ENCODE measurements around the gene ASCL3.
A peak's percentile ranks its signal among the peaks of the same experiment; 100 is the strongest.
"Not testable (repeated sequence)": the region's sequence is repeated elsewhere in the genome, so short reads cannot be mapped to it uniquely, and the experiment has no call there.

The ASCL3 gene

DNA sequence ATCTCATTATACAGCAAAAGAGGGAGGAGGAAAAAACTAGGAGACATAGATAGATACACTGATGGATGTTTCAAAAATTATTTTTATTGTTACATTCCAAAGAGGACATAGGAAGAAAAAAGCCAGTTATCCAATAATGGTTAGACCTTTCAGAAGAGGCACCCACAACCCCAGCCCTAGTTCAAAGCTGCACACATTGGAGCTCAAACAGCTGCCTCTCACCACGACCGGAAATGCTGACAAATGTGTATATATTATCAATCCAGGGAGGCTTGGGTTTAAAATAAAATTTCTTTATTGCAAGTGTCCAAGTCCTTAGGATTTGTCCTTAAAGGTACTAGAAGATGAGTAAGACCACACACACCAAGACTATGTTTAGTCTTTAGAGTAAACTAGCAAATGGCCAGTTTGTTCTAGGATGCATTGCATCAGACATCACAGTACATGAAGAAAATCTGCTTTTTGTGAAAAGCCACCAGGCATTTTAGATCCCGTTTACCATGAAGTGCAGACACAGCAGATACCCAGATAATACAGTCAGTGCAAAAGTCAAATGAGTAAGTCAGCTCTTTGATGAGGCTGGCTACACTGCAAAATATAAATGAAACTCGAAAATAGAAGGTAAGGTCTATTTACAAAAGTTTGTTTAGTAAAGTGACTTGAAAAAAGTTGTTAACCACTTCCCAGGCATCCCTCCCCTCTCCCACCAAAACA is 4.6 kb upstream of the ASCL3 start:
- DNase-seq, result no peak

DNA sequence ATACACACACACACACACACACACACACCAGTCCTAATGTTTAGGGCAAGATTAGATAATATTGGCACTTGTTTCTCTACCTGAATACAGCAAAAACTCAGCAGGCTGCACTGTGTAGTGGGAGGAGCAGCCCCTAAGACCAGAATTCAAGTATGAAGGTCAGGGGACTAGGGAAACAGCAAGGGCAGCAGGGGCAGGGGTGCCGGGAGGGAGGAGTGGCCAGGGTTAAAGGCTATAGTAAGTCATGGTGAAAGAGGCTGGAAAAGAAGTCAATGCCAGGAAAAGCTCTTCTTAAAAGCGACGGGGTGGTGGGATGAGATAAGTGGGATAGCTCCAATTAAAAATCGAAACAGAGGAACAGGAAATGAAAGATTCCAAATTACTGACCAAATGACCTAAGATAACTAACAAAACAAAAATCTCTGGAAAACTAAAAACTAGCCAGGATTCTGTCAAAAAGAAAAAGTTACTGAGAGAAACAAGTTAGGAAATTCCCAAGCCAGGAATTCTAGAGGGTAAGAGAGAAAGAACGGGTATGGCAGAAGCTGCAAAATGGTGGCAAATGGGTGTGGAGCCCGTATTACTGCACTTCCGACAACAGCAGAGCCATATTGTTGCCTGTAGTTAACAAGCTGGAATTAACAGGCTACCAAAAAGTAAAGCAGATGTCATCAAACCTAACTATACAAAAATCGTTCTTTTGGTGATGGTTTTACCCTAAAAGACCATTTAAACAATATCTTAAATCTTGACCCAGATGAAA is 1.3 kb downstream of the ASCL3 start:
- DNase-seq, result no peak

DNA sequence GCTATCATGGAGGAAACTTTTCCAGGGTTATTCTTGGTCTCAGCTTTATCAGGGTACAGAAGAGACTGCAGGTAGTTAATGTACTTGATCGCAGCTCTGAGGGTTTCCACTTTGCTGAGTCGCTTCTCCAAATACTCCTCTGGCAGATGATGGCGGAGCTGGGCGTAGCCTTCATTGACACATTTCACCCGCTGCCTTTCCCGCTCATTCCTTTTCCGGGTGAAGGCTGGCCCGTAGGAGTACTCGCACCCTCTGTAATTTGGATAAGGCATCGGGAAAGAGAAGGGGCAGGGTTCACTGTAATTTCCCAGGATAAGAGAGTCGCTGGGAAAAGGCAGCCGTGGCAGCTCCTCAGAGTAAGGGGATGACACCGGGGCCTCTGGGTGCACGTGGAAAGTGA is 5.2 kb downstream of the ASCL3 start:
- no peak for DNase-seq

DNA sequence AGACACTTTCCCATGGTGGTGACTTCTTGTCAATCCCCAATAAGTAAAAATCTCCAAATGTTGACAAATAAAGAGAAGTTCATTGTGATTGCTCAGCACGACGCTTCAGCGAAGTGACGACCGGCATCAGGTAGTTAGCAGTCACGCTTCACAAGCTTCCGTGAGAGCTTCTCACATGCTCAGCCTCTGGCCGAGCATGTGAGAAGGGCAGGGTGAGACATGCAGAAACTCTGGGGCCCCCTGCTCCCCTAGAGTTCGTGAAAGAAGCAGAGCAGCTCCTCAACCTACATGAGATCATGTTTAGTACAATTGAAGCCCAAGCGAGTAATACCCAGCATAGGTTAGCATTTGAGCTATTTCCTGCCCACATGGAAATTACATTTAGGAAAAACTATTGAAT is 5.7 kb downstream of the ASCL3 start:
- DNase-seq, result no peak

DNA sequence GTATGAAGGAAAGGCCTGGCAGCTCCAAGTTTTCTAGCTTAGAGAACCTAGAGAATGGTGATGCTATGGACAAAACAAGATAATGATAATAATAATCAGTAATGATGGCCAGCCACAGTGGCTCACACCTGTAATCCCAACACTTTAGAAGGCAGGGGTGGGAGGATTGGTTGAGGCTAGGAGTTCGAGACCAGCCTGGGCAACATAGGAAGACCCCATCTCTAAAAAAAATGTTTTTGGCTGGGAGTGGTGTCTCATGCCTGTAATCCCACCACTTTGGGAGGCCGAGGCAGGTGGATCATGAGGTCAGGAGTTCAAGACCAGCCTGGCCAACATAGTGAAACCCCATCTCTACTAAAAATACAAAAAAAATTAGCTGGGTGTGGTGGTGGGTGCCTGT is 7.0 kb downstream of the ASCL3 start:
- not testable (repeated sequence) for DNase-seq

DNA sequence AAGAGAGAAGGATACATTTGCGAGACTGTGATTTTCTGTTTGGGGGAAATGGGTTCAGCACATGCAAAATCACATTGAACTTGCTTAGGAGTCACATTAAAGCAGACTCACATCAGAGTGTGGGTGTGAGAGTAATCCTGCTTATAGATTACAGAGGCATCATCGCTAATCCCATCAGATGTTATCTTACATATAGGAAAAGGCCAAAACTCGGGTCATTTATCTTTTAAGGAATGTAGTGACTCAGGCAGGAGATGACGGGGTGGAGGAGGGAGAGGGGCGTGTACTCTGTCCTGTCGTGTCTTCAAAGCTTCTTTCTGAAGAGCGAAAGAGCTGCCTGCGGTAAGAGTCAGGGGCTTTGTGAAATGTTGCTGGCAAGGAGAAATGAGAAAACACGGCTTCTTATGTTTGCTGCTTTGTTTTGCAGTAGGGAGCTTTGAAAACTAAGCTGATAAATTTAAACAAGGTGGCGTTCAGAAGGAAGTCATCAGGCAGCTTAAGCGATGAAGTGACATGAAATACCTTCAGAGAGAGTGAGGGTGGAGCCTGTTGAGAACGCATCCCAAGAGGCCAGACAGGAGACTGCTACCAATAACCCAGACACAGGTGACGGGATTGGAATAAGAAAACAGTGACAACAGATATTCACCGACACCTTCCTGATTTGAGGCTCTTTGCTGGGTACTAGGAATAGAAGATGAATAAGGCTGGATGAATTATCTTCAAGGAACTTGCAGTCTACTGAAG is 7.9 kb downstream of the ASCL3 start:
- DNase-seq, result no peak

DNA sequence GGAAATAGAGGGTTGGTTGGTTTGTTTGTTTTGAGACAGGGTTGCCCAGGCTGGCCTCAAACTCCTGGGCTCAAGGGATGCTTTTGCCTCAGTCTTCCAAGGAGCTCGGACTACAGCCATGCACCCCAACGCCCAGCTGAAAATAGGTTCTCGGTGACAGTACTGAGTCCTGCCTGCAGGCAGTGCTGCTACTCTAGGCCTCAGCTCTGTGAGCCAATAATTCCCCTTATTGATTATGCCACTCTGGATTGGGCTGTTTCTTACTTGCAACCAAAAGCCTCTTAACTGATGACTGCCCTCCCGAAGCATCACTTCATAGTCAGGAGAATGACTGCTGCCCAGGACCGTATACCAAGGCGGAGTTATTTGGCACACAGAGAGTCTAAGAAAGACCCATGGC is 8.9 kb downstream of the ASCL3 start:
- no peak for DNase-seq

DNA sequence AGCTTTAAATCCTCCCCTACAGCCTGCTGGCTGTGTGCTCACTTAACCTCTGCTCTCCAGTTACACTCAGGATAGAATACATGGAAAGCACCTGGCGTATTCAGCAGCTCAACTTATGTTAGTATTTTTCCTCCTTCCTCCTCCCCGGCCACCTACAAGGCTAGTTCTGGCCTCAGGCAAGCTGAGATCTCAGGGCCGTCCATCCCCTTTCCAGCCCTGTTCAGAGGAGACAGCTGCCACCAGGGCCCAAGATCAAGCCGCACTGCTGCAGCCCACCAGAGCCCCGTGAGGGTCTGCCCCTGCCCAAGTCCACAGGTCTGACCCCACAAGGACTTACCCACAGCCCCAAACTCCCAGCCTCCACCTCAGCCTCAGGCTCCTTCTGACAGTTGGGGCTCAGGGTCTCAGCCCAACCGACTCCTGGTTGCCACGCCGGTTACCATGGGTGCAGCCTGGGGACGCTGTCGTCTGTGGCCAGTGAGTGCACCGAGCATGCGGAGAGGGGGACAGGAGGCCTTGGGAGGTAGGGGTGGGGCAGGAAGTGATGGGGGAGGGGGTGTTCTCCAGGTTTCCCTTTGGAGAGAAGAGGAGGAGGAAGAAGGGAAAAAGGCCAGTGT is 10.1 kb downstream of the ASCL3 start, which contains the start of gene C11orf16:
Gene C11orf16, minus strand, starts transcription at position 384 of the 617 bp plus-strand sequence. CDS start 639 bp downstream, outside the sequence.
- no peak for DNase-seq

DNA sequence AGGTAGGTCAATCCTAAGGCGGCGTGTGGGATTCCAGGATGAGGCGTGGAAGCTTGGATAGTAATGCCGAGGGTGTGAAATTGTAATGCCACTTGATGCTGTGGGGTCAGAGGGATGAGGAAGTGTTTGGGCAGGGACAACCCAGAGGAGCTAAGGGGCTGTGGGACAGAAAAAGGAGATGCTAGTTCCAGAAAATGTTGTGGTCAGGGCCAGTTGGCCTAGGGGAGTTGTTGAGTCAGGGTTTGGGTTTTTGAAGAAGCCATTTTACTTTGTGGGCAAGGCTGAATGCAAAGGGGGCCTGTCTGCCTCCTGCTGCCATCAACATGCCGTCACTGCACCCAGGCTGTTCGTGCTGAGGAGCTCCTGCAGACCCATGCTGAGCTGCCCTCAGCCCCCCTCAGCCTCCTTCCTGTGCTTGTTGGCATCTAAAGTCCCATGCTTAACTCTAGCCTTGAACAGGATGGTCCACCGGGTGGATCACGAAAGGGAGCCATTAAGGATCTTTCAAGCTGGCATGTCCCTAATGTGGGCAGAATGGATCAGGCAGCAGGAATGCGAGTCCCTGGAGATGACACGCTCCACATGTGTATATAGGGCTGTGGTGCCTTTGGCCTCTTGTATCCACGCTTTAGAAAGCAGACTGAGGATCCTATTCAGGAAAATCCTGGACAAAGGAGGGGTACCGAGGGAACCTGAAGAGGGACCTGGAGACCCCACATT is 12.2 kb downstream of the ASCL3 start:
- no peak for DNase-seq

DNA sequence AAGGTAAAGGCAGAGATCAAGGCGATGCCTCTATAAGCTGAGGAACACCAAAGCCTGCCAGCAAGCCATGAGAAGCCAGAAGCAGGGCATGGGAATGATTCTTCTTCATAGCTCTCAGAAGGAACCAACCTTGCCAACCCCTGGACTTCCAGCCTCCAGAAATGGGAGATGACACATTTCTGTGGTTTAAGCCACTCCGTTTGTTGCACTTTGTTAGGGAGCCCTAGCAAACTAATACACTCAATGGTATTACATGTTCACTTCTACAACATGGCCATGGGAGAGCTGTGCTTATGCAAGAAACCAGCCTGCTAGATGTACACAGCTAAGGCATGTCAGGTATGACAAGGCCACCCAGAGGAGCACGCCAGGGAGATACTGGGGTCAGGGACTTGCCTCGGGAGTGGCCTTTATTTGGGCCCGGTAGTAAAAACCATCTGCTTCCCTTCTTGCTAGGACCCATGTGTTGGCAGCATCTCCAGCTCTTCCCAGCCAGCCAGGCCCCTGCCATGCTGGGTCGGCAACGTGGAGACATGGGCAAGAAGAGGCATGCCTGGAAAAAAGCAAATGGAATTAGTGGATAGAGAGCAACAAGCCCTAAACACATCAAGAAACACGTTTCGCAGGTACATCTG is 13.7 kb downstream of the ASCL3 start:
- no peak for DNase-seq

DNA sequence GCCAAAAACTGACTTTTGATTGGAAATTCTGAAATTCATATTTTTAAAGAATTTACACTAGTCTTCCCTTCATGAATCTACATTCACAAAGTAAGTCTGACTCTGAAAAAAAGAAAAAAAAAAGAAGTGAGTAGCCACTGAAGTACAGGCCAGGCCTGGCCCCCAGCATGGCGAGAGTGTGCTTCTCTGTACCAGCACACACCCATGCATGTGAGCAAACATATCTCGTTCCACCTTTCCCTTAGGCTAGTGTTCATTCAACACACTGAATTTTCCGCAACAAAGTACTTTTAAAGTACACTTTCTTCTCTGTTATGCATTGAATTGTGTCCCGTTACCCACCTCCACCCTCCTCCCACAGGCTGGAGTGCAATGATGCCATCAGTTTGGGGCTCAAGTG is 14.6 kb downstream of the ASCL3 start:
- DNase-seq, result no peak

DNA sequence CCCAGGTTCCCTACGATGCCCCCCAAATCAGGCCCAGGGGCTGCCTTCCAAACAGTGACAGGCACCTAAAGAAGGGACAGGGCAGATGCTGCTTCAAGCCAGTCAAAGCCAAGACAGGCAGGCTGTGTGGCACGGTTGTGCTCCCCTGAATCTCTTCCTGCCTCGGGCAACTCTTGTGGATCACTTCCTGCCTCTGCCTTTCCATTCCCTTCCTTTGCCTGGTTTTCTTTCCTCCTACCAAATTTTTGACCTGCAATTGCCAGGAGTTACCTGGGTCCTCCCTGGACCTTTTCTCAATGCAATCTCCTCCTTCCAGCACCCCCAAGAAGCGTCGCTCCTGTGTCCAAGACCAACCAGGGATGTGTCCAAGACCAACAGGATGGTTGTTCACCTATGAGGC is 15.6 kb downstream of the ASCL3 start:
- no peak for DNase-seq

DNA sequence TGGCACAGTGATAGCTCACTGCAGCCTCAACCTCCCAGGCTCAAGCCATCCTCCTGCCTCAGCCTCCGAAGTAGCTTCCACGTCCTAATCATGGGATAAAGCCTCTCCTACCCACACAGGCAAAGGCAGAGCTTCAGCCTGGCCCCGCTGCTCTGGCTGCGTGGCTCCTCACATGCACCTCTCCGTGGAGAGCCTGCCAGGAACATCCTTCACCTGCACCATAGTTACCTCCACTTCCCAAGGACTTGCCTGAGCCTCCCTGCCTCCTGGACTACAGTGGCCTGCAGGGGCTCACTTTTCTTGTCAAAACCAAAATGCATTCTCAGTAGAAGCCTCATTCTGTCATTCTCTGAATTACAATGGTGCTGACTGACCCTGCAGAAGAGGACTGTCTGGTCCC is 16.6 kb downstream of the ASCL3 start:
- DNase-seq, result no peak

DNA sequence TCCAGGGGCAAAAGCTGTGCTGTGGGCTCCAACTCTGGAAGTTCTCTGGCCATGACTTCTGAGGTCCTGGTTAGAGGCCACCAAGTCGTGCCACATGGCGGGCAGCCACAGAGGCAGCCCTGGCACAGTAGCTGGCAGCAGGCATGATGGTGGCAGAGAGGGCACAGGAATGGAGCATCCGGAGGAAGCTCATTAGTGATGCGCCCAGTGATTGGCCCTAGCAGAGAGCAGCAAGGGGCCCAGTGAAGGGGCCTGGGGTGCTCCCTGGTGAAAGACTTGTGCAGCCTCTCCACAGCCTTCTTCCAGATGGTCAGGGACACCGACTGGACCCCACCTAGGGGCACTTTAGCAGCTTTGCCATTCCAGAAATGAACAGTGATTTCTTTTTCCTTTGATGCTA is 17.1 kb downstream of the ASCL3 start:
- no peak for DNase-seq

DNA sequence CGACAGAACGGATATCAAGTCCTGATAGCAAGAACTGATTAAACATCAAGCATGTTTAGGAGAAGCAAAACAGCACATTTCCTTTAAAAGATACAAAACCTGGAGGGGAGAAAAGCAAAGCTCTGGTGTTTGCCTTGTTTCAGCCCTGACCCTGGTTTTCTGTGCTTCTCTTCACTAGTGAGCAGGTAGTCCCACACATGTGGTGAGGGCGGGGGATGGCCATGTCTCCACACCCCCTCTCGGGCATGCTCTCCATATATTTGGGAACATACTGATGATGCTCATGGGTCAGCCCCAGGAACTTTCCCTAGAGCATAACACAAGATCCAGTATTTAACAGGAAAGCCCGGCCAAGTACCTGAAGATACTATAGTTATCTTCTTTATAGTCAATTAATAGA is 20.1 kb downstream of the ASCL3 start:
- no peak for DNase-seq

DNA sequence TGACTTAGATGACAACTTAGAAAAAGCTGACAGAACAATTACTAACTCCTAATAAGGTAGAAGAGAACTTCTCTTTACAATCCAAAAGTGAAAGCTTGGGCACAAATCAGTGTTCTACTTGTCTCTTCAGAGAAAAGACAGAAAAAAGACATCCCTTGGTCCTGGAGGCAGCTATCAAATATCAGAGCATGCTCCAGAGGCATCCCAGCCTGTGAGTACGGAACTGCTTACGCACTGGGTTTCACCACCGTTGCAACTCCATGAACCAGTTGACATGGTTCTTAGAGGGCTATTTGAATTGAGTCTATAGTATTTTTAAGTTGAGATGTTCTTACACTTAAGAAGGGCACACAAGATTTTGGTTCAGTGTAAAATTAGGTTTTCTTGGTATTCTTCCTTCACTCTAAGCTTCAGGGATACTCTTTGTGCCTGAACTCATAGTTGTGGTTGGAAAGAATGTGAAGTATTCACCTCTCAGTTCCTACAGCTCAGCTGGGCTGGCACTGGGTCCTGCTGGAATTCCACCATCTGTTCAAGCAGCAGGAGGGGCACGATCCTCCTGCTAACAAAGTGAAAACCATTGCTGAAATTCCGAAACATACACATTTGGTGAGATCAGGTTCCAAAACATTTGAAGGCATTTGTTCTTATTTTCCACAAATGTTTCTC is 25.5 kb downstream of the ASCL3 start:
- DNase-seq, result peak; percentile 78

DNA sequence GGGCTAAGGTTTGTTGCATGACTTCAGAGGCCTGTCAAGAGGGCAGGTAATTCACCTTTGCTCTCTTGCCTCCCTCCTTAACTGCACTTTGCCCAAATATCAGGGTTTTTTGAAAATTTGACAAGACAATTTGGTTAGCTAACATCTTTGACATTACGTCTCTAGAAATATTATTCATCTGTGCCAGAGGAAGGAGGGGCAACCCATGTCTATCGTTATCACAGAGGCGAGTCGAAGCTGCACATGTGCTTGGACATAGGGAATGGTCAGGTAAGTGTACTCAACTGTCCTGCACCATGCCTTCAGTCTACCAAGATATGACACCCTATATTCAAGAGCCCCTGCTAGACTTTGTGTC is 28.2 kb downstream of the ASCL3 start:
- no peak for DNase-seq

DNA sequence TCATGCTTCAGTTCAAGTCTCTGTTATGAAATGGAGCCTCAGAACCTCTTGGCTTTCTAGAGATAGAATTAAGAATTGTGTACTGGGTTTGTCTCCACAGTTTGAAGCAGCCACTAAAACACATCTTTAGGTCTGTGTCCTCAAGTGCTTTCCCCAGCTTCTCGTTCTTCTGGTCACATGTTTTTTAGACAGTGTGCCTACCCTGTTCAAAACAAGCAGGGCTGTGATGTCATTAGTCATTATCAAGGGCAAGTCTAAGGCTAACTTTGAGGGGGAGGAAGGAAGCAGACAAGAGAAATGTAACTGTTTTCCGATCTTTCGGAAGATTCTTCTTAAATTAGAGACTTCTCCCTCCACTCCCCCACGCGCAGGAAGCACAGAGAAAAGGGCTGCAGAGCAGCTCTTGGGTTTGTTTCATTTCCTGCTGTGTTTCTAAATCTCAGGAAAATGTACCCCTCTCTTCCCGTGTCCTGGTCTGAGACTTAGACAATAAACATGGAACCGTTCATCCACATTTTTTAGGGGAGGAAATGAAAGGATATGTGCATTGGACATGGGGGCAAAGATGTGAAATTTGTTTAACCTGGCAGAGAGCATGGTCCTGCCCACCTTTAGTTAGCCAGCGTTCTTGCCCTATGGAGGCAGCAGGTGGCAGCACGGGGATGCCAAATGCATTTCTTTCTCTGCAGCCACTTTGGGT is 28.7 kb downstream of the ASCL3 start:
- DNase-seq, result no peak

DNA sequence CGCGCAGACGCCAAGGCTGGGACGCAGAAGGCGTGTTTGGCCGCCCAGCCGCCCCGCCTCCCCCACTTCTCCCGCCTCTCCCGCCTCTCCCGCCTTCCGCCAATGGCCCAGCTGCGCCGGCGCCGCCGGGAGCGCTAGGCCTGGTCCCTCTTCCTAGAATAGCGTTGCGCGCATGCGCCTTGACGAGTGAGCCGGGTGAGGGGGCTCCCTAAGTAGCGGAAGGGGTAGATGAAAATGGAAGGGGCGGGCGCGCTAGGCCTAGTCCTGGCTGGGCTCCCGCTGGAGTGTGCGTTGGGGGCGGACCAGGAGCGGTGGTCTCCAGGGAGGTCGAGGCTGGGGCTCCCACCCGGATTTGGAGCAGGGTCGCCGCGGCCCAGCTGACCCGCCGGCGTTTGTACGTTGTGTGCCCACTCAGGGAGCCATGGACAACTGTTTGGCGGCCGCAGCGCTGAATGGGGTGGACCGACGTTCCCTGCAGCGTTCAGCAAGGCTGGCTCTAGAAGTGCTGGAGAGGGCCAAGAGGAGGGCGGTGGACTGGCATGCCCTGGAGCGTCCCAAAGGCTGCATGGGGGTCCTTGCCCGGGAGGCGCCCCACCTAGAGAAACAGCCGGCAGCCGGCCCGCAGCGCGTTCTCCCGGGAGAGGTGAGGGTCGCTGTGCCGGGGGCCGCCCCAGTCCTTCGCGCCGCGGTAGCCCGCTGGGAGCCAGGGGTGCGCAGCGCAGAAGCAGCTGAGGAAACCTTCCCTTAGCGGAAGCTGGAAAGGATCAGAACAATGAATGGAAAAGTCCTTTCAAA is 31.6 kb downstream of the ASCL3 start, which contains the start of gene AKIP1:
Gene AKIP1, plus strand, starts transcription at position 161 of the 795 bp plus-strand sequence. Its CDS starts 261 bp downstream, at position 422.
- DNase-seq, result peak; percentile 98

DNA sequence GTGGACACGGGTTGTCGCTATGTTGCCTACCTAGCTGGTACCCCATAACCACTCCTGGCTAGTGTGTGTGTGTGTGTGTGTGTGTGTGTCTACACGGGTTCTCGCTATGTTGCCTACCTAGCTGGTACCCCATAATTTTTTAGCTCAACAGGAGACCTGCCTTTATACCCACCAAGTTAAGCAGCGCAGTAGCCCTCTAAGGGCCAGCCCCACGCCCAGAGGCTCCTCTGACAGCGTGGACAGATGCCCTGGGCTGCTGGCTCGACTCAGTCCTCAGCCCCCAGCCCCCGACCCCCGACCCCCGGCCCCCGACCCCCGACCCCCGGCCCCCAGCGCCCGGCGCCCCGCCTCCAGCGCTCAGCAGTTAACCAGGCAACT is 32.2 kb downstream of the ASCL3 start:
- no peak for DNase-seq

Measured in right forelimb (tissue), 1 donor.